Esophagus squamous epithelium (tissue), 5 donors: ENCODE measurements around the gene OR2A2. TPM values are rescaled to one million over a fixed set of nuclear protein-coding genes. Genes with fewer than 3 reads are reported as not detected.

ENCODE experiments used
- DNase-seq: peaks from one replicate; lab custom pipeline; 2025; lab: John Stamatoyannopoulos, UW
- H3K27ac ChIP-seq, 4 donors: fragments of 200-600 bp; sonication (generic); one replicate each; pipeline ENCODE4 v1.5.1; 2016 to 2019; ENCODE audit warnings: mild to moderate bottlenecking in 1 of 4
- H3K27me3 ChIP-seq, 4 donors: fragments of 200-600 bp; sonication (generic); 1 replicate in 3 of 4; 2 replicates in 1 of 4; pipeline versions ENCODE4 v1.5.1 to v1.6.0; 2017 to 2021; ENCODE audit warnings: antibody characterized with exemption in 1 of 4
- H3K36me3 ChIP-seq, 3 donors: fragments of 200-600 bp; sonication (generic); one replicate each; pipeline ENCODE4 v1.5.1; 2016 to 2019
- H3K4me1 ChIP-seq, 3 donors: fragments of 200-600 bp; sonication (generic); one replicate each; pipeline ENCODE4 v1.5.1; 2017 to 2019
- H3K4me3 ChIP-seq, 4 donors: fragments of 200-600 bp; sonication (generic); 1 replicate in 3 of 4; 2 replicates in 1 of 4; pipeline ENCODE4 v1.5.1; 2016 to 2019; ENCODE audit warnings: mild to moderate bottlenecking in 2 of 4, moderate library complexity in 1 of 4
- H3K9me3 ChIP-seq, 3 donors: fragments of 200-600 bp; sonication (generic); one replicate each; pipeline ENCODE4 v1.5.1; 2016 to 2019
- POLR2A ChIP-seq, 4 donors: fragments of 450-650 bp; IDR thresholded peaks; one replicate each; pipeline ENCODE4 v1.6.1; 2017; ENCODE audit warnings: antibody characterized with exemption in 4 of 4, mild to moderate bottlenecking in 4 of 4, moderate library complexity in 3 of 4
- WGBS, 2 donors: methylation state at CpG; one replicate each; pipeline ENCODE4 v1.1.5; 2018; 5-methylcytosine and 5-hydroxymethylcytosine counted together
- intact Hi-C: fragments of 100-400 bp; cut with DNase I; formaldehyde crosslinking; loops from one replicate; pipeline ENCODE4 v1.15.0; 2022
- small RNA-seq, 4 donors: library from RNA; depleted of rRNA; stranded (forward); fragments of <200 nt; gene quantifications; one replicate each; pipeline ENCODE3, GENCODE V24; 2016
- total RNA-seq, 4 donors: library from RNA; depleted of rRNA; stranded (reverse); fragments of >200 nt; gene quantifications; one replicate each; pipeline ENCODE4 v1.1.0, GENCODE V29; 2016
- TF ChIP-seq, protein P1 (sequence below), 6 experiments: fragments of 450-650 bp in 4 of 6; fragments of 200-600 bp in 2 of 6; sonication (generic) in 2 of 6; IDR thresholded peaks; one replicate each; pipeline ENCODE4 v1.5.1; 2016 to 2019; ENCODE audit warnings: antibody characterized with exemption in 6 of 6, mild to moderate bottlenecking in 4 of 6, moderate library complexity in 4 of 6
- donor health status: DM: yes; HTN: yes; CAD: no.

The OR2A2 gene
- total RNA-seq, 4 donors from 2014 or later = not detected

DNA sequence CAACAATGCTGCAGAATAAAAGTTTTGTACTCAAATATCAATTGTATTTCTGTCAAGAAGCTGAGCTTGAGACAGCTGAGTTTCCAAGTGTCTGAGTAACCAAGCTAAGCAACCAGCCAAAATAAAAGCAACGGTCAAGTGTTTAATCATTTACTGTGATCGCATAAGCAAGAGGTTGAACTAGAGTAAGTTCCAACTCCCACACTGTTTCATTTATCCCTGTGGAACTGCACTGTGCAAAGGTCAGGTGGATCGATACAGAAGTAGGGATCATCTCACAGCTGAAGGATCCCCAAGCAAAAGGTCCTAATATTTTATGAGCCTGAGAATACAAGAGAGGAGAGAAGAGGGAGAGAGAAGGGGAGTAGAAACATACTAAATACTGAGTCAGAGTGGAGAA is 35.0 kb downstream of the OR2A2 start:
- DNase-seq = no peak
- Histone ChIP-seq H3K27me3 (no peaks in the 10 kb centered on the region), H3K9me3 (peaks cover 0 to 28% (median 15%) of the 10 kb centered on the region in 3 donors), H3K4me1 (no peaks in the 10 kb centered on the region), H3K36me3 (no peaks in the 10 kb centered on the region), H3K4me3 (no peak overlapping the region), H3K27ac (no peak overlapping the region)
- 91 to 94% methylated on average over 2 to 3 of the region's 3 CpGs for WGBS, 2 donors
- intact Hi-C loops = no loop called here
- no peak for TF ChIP-seq POLR2A (IDR thresholded peaks at IDR 0.05)
- TF ChIP-seq, protein P1, sequence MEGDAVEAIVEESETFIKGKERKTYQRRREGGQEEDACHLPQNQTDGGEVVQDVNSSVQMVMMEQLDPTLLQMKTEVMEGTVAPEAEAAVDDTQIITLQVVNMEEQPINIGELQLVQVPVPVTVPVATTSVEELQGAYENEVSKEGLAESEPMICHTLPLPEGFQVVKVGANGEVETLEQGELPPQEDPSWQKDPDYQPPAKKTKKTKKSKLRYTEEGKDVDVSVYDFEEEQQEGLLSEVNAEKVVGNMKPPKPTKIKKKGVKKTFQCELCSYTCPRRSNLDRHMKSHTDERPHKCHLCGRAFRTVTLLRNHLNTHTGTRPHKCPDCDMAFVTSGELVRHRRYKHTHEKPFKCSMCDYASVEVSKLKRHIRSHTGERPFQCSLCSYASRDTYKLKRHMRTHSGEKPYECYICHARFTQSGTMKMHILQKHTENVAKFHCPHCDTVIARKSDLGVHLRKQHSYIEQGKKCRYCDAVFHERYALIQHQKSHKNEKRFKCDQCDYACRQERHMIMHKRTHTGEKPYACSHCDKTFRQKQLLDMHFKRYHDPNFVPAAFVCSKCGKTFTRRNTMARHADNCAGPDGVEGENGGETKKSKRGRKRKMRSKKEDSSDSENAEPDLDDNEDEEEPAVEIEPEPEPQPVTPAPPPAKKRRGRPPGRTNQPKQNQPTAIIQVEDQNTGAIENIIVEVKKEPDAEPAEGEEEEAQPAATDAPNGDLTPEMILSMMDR (IDR thresholded peaks at IDR 0.05) = no peak

DNA sequence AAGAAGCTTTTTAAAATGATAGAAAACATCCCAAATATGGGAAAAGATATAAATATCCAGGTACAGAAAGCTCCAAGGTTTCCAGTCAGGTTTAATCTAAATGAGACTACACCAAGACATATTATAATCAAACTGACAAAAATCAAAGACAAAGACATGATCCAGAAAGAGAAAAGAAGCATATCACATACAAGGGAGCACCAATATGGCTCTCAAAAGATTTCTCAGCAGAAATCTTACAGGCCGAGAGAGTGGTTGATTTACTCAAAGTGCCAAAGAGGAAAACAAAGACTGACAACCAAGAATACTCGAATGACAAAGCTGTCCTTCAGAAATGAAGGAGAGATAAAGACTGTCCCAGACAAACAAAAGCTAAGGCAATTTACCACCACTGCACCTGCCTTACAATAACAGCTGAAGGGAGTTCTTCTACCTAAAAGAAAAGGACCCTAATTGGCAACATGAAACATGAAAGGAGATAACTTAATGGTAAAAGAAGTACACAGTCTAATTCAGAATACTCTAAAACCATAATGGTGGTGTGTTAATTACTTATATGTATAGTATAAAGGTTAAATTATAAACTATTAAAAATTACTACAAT is 38.9 kb downstream of the OR2A2 start:
- no peak overlapping the region for H3K4me3 ChIP-seq
- H3K27me3 ChIP-seq = no peaks in the 10 kb centered on the region
- no peaks in the 10 kb centered on the region for H3K36me3 ChIP-seq
- H3K4me1 ChIP-seq = no peaks in the 10 kb centered on the region
- peaks cover 0 to 28% (median 15%) of the 10 kb centered on the region in 3 donors for H3K9me3 ChIP-seq
- 67 to 76% methylated on average over 2 of the region's 2 CpGs for WGBS, 2 donors
- TF ChIP-seq POLR2A (IDR thresholded peaks at IDR 0.05) = no peak
- TF ChIP-seq, protein P1 (IDR thresholded peaks at IDR 0.05) = no peak
- intact Hi-C loops = no loop called here
- H3K27ac ChIP-seq = no peak overlapping the region
- no peak for DNase-seq

DNA sequence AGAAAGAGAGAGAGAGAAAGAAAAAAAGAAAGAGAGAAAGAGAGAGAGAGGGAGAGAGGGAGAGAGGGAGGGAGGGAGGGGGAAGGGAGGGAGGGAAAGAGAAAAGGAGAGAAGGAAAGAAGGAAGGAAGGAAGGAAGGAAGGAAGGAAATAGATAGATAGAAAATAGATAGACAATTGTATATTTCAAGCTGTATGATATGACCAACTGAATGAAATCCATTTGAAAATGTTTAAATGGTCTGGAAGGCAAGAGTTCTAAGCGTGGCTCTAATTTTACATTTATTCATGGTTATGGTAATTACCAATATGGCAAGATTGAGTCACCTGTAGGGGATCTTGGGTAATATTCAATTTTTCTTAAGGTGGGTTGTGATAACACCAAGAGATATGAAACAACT is 49.5 kb downstream of the OR2A2 start:
- Histone ChIP-seq H3K4me3 (no peak overlapping the region), H3K36me3 (no peaks in the 10 kb centered on the region), H3K27ac (no peak overlapping the region), H3K4me1 (no peaks in the 10 kb centered on the region), H3K9me3 (no peaks in the 10 kb centered on the region), H3K27me3 (no peaks in the 10 kb centered on the region)
- TF ChIP-seq, protein P1 (IDR thresholded peaks at IDR 0.05) = no peak
- no peak for TF ChIP-seq POLR2A (IDR thresholded peaks at IDR 0.05)
- intact Hi-C loops = no loop called here
- no peak for DNase-seq
- WGBS, 2 donors = 87 to 100% methylated on average over 1 of the region's 1 CpG

Small RNA genes lying within 50 kb of the gene (small RNA-seq; reads per million reads assigned to genes)
- gene OR2A41P = 0 reads per million in 4 donors

Other genes with a start within 250 kb of the OR2A2 start
- gene TCAF1, start 207.4 kb upstream of the OR2A2 start, total RNA-seq = 10 to 100 TPM in 2 of 4 donors, 1 to 10 TPM in 2; 8.1 to 25.4 (median 13.2) TPM
- gene OR2F2, start 174.3 kb upstream of the OR2A2 start, total RNA-seq = not detected
- not detected for gene OR2F1, start 154.7 kb upstream of the OR2A2 start, total RNA-seq
- gene OR6B1, start 109.3 kb upstream of the OR2A2 start, total RNA-seq = not detected
- not detected for gene OR2A5, start 60.6 kb upstream of the OR2A2 start, total RNA-seq
- not detected for gene OR2A25, start 39.8 kb upstream of the OR2A2 start, total RNA-seq
- gene OR2A12, start 23.3 kb upstream of the OR2A2 start, total RNA-seq = not detected
- not detected for gene OR2A14, start 13.6 kb downstream of the OR2A2 start, total RNA-seq
- 1 to 10 TPM; 1.5 to 8.6 (median 3.9) TPM for gene CTAGE4, start 73.9 kb downstream of the OR2A2 start, total RNA-seq
- gene ARHGEF35, start 86.2 kb downstream of the OR2A2 start, total RNA-seq = 10 to 100 TPM; 14.5 to 19.8 (median 15.7) TPM
- gene OR2A42, start 130.0 kb downstream of the OR2A2 start, total RNA-seq = under 1 TPM in 1 of 4 donors, not detected in 3; under 0.01 TPM
- gene OR2A7, start 155.2 kb downstream of the OR2A2 start, total RNA-seq = 10 to 100 TPM in 1 of 4 donors, 1 to 10 TPM in 3; 1.9 to 12.6 (median 6.6) TPM
- gene CTAGE8, start 159.7 kb downstream of the OR2A2 start, total RNA-seq = 1 to 10 TPM in 3 of 4 donors, under 1 TPM in 1; 0.23 to 4.5 (median 3.4) TPM
- not detected for gene OR2A1, start 202.8 kb downstream of the OR2A2 start, total RNA-seq
- gene ARHGEF5, start 245.8 kb downstream of the OR2A2 start, total RNA-seq = 10 to 100 TPM; 29.2 to 59.3 (median 39.1) TPM